ENCODE results near the gene CHMP2B. TPM values are rescaled to one million over a fixed set of nuclear protein-coding genes. Genes with fewer than 3 reads are reported as not detected.

Gene CHMP2B
- total RNA-seq, 6 experiments from 2014 or later: 34.9 to 46.4 (median 38.4) TPM

DNA sequence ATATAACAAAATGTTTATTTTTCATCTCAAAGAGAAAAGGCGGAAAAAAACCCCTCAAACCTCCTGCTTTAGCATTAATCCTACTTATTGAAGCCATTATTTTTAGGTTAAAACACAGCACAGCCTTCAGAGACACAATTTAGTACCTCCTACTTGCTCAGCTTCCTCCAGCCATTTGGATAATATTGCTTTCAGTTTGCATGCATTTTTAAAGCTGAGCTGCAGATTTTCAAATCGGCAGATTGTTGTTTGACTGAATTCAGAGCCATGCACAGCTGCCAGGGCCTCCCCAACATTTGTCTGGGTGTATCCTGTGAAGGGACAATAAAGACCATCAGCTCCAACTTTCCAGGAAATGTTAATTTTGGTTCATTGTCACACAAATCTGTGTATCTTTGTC lies 34.8 kb downstream of the CHMP2B start:
- TF ChIP-seq CTCF (IDR thresholded peaks at IDR 0.05): no peak
- Mint-ChIP-seq H3K9me3 (no peaks in the 10 kb centered on the region), H3K27ac (no peak overlapping the region), H3K4me1 (ENCODE audit: low read depth) (peaks cover 15% of the 10 kb centered on the region), H3K36me3 (ENCODE audit: low read depth) (no peaks in the 10 kb centered on the region), H3K27me3 (ENCODE audit: insufficient read depth) (no peaks in the 10 kb centered on the region; the same call in 1 of the 2 replicates), H3K4me3 (no peak overlapping the region)
- DNase-seq: no peak

GRCh38 chr3:87267953-87268645 lies 41.0 kb downstream of the CHMP2B start:
- H3K4me3 Mint-ChIP-seq: no peak overlapping the region
- no peak for DNase-seq
- H3K4me1 Mint-ChIP-seq (ENCODE audit: low read depth): peaks cover 31% of the 10 kb centered on the region
- H3K27me3 Mint-ChIP-seq (ENCODE audit: insufficient read depth): no peaks in the 10 kb centered on the region; the same call in 1 of the 2 replicates
- no peaks in the 10 kb centered on the region for H3K36me3 Mint-ChIP-seq (ENCODE audit: low read depth)
- H3K27ac Mint-ChIP-seq: no peak overlapping the region
- no peak for TF ChIP-seq CTCF (IDR thresholded peaks at IDR 0.05)
- H3K9me3 Mint-ChIP-seq: no peaks in the 10 kb centered on the region

GRCh38 chr3:87268646-87269211 lies 41.6 kb downstream of the CHMP2B start:
- Mint-ChIP-seq H3K36me3 (ENCODE audit: low read depth) (no peaks in the 10 kb centered on the region), H3K27ac (no peak overlapping the region), H3K27me3 (ENCODE audit: insufficient read depth) (no peaks in the 10 kb centered on the region; the same call in 1 of the 2 replicates), H3K4me1 (ENCODE audit: low read depth) (peaks cover 31% of the 10 kb centered on the region), H3K9me3 (no peaks in the 10 kb centered on the region), H3K4me3 (no peak overlapping the region)
- no peak for TF ChIP-seq CTCF (IDR thresholded peaks at IDR 0.05)
- no peak for DNase-seq

DNA sequence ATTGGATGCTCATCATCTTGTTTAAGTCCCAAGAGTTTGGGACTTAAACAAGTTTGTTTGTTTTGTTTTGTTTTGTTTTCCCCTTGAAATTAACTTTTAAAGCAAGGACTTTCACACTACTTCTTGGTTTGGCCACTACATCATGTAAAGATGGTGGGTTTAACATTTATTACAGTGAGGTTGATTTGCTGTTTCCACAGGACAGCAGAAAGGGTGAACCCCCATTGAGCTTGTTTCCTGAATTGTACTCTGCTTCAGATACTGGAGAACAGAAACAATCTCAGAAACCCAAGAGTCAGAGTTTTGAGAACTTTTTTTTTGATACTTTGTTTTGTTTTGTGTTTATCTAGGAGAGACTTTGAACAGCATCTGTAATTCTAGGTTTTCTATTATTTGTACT lies 42.6 kb downstream of the CHMP2B start:
- Mint-ChIP-seq H3K27ac (no peak overlapping the region), H3K27me3 (ENCODE audit: insufficient read depth) (no peaks in the 10 kb centered on the region; the same call in 1 of the 2 replicates), H3K4me1 (ENCODE audit: low read depth) (peaks cover 31% of the 10 kb centered on the region), H3K36me3 (ENCODE audit: low read depth) (no peaks in the 10 kb centered on the region), H3K4me3 (no peak overlapping the region), H3K9me3 (no peaks in the 10 kb centered on the region)
- no peak for DNase-seq
- no peak for TF ChIP-seq CTCF (IDR thresholded peaks at IDR 0.05)

- peak overlapping the region; percentile 20; the same call in 1 of the 2 replicates for H3K4me3 Mint-ChIP-seq
- TF ChIP-seq CTCF (IDR thresholded peaks at IDR 0.05): no peak
- no peaks in the 10 kb centered on the region; the same call in 1 of the 2 replicates for H3K27me3 Mint-ChIP-seq (ENCODE audit: insufficient read depth)
- H3K9me3 Mint-ChIP-seq: no peaks in the 10 kb centered on the region
- H3K27ac Mint-ChIP-seq: peak overlapping the region; percentile 14; the same call in 1 of the 2 replicates
- no peaks in the 10 kb centered on the region for H3K36me3 Mint-ChIP-seq (ENCODE audit: low read depth)
- DNase-seq: no peak
- peaks cover 31% of the 10 kb centered on the region for H3K4me1 Mint-ChIP-seq (ENCODE audit: low read depth)
Measured at GRCh38 chr3:87270908-87271700, 44.0 kb downstream of the CHMP2B start.
